HG03460 (cell line): ENCODE results near the gene CSH2.
"Not testable (repeated sequence)": the region's sequence is repeated elsewhere in the genome, so short reads cannot be mapped to it uniquely, and the experiment has no call there.

ENCODE experiments used
- ATAC-seq: cut with Tn5 transposase; IDR thresholded peaks from one replicate; pipeline ENCODE4 v1.9.1; 2021; ENCODE audit not compliant: unreplicated experiment

The CSH2 gene

GRCh38 chr17:63896524-63897354 lies 23.3 kb upstream of the CSH2 start, which contains the start of gene CSH1:
Gene CSH1, minus strand, starts transcription at chr17:63896574. Its CDS starts 63 bp downstream, at chr17:63896511.
- ATAC-seq: not testable (repeated sequence)

GRCh38 chr17:63894821-63895220 lies 21.3 kb upstream of the CSH2 start:
- not testable (repeated sequence) for ATAC-seq

GRCh38 chr17:63894021-63894420 lies 20.5 kb upstream of the CSH2 start:
- ATAC-seq: not testable (repeated sequence)

- not testable (repeated sequence) for ATAC-seq
These were observed 19.0 kb upstream of the CSH2 start for GRCh38 chr17:63892316-63893037.

GRCh38 chr17:63889026-63889848 lies 15.8 kb upstream of the CSH2 start:
- not testable (repeated sequence) for ATAC-seq

DNA sequence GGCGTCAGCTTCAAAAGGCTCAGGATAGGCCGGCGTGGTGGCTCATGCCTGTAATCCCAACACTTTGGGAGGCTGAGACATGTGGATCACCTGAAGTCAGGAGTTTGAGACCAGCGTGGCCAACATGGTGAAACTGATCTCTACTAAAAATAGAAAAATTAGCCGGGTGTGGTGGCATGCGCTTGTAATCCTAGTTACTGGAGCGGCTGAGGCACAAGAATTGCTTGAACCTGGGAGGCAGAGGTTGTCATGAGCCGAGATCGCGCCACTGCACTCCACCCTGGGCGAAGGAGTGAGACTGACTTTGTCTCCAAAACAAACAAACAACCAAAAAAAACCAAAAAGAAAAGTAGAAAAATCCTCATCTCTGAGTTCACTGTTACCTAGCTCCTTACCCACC lies 11.6 kb upstream of the CSH2 start:
- ATAC-seq: not testable (repeated sequence)

- ATAC-seq: not testable (repeated sequence)
These were observed 9.2 kb upstream of the CSH2 start for GRCh38 chr17:63882626-63883126.

DNA sequence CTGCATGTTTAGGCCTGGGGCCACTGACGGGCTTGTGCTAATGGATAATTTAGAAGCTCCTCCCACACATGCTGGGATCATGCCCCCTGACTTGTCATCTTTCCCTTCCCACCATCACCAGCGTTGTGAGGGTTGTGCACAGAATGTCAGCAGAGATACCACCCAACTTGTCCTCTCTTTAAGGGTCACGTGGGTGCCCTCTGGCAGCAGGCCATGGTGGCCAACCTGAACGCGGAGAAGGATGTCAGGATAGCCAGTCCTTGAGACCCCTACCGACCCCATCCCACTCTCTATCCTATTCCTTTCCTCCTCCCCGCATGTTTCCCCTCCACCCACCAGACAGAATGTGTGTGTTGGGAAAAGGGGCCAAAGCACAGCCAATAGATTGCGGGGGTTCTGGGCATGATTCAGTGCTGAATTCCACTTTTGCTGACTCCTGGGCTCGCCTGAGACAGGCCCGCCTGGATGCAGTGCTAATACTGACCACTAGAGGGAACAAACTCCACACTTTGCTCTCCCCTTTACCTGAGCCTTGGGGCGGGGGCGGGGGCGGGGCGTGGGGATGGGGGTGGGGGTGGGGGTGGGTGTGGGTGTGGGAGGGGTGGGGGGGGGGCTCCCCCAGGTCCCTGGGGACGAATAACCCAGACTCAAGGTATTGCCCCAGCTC lies 8.6 kb upstream of the CSH2 start, which contains the start of gene GH2:
TSS of gene GH2 (minus strand) at position 10 of the 667 bp plus-strand sequence. CDS start 143 bp downstream, outside the sequence.
- ATAC-seq: no peak

GRCh38 chr17:63881337-63881736 lies 7.9 kb upstream of the CSH2 start:
- ATAC-seq: not testable (repeated sequence)

DNA sequence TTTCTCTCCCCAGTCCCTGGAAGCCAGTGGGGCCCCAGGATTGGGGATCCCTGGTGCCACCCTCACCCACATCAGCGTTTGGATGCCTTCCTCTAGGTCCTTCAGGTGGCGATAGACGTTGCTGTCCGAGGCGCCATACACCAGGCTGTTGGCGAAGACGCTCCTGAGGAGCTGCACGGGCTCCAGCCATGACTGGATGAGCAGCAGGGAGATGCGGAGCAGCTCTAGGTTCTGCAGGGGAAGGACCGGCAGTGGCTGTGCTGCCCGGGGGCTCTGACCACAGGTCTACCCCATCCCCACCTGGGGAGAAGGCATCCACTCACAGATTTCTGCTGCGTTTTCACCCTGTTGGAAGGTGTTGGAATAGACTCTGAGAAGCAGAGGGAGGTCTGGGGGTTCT lies 7.2 kb upstream of the CSH2 start:
- no peak for ATAC-seq

DNA sequence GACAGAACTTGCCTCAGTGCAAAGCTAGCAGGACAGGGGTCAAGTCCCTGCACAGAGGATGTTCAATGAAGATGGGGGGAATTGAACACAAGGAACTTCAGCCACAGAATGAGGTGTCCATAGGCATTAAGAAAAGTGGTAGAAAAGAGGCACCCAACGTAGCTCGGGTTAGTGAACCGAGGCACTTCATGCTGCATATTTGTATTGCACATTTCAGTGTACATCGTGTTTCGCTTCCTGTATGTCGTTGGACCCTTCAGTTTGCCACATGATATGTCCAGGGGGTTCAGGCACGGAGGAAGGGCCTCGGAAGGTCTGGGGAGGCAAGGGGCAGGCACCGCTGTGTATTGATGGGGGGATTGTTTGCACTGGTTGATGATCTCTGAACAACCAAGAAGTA lies 4.9 kb upstream of the CSH2 start:
- ATAC-seq: not testable (repeated sequence)

GRCh38 chr17:63874693-63875092 lies 1.2 kb upstream of the CSH2 start:
- not testable (repeated sequence) for ATAC-seq

GRCh38 chr17:63874061-63874626 lies 667 bp upstream of the CSH2 start:
- not testable (repeated sequence) for ATAC-seq

DNA sequence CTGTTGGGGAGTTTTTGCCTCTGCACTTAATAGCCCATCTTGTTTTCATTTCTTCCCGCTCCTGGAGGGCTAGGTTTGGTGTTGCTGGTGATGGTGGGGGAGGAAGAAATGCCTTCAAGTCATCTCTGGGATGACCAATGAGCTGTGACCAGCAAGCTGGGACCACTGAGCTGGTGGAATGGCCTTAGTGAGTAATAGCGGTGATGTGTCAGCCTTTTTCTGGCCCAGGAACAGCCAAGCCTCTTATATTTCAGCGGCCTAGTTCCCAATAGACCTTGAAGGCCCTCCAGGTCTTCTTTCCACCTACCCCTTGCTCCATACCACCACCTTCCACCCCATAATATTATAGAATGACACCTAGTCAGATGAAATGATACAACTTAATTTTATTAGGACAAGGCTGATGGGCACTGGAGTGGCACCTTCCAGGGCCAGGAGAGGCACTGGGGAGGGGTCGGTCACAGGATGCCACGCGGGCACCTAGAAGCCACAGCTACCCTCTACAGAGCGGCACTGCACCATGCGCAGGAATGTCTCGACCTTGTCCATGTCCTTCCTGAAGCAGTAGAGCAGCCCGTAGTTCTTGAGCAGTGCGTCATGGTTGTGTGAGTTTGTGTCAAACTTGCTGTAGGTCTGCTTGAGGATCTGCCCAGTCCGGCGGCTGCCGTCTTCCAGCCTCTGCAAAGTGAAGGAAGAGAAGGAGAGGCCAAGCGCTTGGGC lies 1.7 kb downstream of the CSH2 start:
- ATAC-seq: not testable (repeated sequence)

DNA sequence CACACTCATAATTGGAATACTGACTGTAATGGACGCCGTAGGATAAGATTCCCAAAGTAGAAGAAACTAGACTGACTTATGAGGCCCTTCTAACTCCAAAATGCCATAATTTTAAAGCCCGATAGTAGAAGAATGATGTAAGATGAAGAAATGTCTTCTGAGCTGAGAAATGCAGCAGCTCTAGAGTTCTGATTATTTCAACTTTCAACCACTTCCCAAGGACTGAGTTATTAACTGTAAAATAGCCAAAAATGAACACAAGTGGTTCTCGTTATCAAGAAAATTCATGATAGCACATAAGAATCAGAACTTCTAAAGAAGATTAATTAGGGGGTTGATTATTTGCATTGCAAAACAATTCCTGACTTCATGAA lies 3.2 kb downstream of the CSH2 start:
- ATAC-seq: not testable (repeated sequence)

- ATAC-seq: not testable (repeated sequence)
These were observed 3.8 kb downstream of the CSH2 start for GRCh38 chr17:63869491-63870291.

- not testable (repeated sequence) for ATAC-seq
These were observed 6.9 kb downstream of the CSH2 start for GRCh38 chr17:63866625-63867024.

- no peak for ATAC-seq
These were observed 14.2 kb downstream of the CSH2 start for GRCh38 chr17:63859257-63859656.
